GM18868 (cell line): ENCODE measurements around the gene FOXC2.

ENCODE experiments used
- ATAC-seq: cut with Tn5 transposase; IDR thresholded peaks from one replicate; pipeline ENCODE4 v1.9.1; 2021; ENCODE audit warnings: mild to moderate bottlenecking, moderate library complexity; ENCODE audit not compliant: unreplicated experiment

FOXC2 gene

GRCh38 chr16:86566601-86566965 lies at the start of gene FOXC2:
FOXC2 (plus strand) TSS chr16:86566829; CDS start chr16:86567336, 507 bp downstream.
- no peak for ATAC-seq

GRCh38 chr16:86517033-86517432 lies 49.6 kb upstream of the FOXC2 start:
- no peak for ATAC-seq

- no peak for ATAC-seq
Observed at GRCh38 chr16:86517652-86518258, 48.9 kb upstream of the FOXC2 start.

- no peak for ATAC-seq
Observed at GRCh38 chr16:86519007-86519648, 47.5 kb upstream of the FOXC2 start.

- ATAC-seq: no peak
Observed at GRCh38 chr16:86519649-86520316, 46.8 kb upstream of the FOXC2 start.

GRCh38 chr16:86520317-86521210 lies 46.1 kb upstream of the FOXC2 start:
- ATAC-seq: no peak

GRCh38 chr16:86521236-86522197 lies 45.1 kb upstream of the FOXC2 start:
- no peak for ATAC-seq

- ATAC-seq: no peak
Observed at GRCh38 chr16:86522634-86523033, 44.0 kb upstream of the FOXC2 start.

- no peak for ATAC-seq
Observed at GRCh38 chr16:86523166-86523740, 43.4 kb upstream of the FOXC2 start.

- ATAC-seq: no peak
Observed at GRCh38 chr16:86524029-86524428, 42.6 kb upstream of the FOXC2 start.

GRCh38 chr16:86525696-86526095 lies 40.9 kb upstream of the FOXC2 start:
- ATAC-seq: no peak

GRCh38 chr16:86527366-86527765 lies 39.3 kb upstream of the FOXC2 start:
- ATAC-seq: no peak

- no peak for ATAC-seq
Observed at GRCh38 chr16:86528061-86528929, 38.3 kb upstream of the FOXC2 start.

- ATAC-seq: no peak
Observed at GRCh38 chr16:86529160-86529559, 37.5 kb upstream of the FOXC2 start.

- ATAC-seq: no peak
Observed at GRCh38 chr16:86530251-86531190, 36.1 kb upstream of the FOXC2 start.

GRCh38 chr16:86531191-86531545 lies 35.5 kb upstream of the FOXC2 start:
- ATAC-seq: no peak

GRCh38 chr16:86531641-86532525 lies 34.7 kb upstream of the FOXC2 start:
- ATAC-seq: no peak
